SIG-M5 treated with dmso at 0.1 percent for 504 hours (cell line): ENCODE results near the gene NDUFAF3.

Experiments
- DNase-seq: peaks from one replicate; lab custom pipeline; 2025; ENCODE audit not compliant: unreplicated experiment; lab: John Stamatoyannopoulos, UW

Gene NDUFAF3

GRCh38 chr3:49053543-49053942 lies 31.6 kb downstream of the NDUFAF3 start:
- no peak for DNase-seq

- no peak for DNase-seq
Measured at GRCh38 chr3:49054344-49054862, 32.5 kb downstream of the NDUFAF3 start.

GRCh38 chr3:49057268-49057667 lies 35.3 kb downstream of the NDUFAF3 start:
- DNase-seq: no peak

- DNase-seq: no peak
Measured at GRCh38 chr3:49058011-49058410, 36.1 kb downstream of the NDUFAF3 start.
